OCI-M1 (cell line): ENCODE data around the gene SLX4IP.
A peak's percentile ranks its signal among the peaks of the same experiment; 100 is the strongest.

Experiments
- DNase-seq: peaks from one replicate; lab custom pipeline; 2025; lab: John Stamatoyannopoulos, UW

The SLX4IP gene

DNA sequence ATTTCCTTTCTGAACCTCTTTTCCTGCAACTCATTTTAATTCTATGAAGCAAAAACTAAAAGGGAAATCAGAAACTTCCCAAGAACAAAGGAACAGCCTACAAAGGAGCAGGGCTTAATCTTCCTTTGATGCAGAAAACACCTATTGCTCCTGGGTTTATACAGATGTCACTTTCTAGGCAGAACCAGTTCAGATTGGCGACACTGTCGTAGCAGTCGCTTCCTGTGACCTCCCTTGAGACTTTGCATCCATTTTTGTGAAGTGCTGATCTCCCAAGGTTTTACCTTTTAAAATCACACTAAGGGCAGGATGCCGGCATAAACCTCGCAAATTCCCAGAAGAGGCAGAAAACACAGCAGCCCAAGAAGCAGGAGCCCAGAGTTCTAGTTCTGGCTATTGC is 198.6 kb downstream of the SLX4IP start:
- no peak for DNase-seq

DNA sequence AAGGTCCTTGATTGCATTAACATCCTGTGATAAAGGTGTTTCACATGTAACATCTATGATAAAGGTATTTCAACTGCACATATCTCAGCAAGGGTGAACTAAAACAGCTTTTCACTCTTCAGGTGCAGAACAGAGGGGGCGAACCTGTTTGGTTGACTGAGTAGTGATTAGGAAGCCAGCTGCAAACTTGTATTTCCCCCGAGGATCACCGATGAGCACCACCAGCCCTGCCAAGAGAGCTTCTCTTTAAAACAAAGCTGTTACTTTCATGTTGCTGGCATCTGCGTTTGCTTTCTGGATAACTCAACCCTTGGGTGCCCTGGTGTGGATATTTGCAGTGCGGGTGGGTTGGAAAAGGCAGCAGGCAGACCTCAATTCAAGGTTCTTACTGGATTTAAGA is 199.1 kb downstream of the SLX4IP start:
- DNase-seq = no peak

DNA sequence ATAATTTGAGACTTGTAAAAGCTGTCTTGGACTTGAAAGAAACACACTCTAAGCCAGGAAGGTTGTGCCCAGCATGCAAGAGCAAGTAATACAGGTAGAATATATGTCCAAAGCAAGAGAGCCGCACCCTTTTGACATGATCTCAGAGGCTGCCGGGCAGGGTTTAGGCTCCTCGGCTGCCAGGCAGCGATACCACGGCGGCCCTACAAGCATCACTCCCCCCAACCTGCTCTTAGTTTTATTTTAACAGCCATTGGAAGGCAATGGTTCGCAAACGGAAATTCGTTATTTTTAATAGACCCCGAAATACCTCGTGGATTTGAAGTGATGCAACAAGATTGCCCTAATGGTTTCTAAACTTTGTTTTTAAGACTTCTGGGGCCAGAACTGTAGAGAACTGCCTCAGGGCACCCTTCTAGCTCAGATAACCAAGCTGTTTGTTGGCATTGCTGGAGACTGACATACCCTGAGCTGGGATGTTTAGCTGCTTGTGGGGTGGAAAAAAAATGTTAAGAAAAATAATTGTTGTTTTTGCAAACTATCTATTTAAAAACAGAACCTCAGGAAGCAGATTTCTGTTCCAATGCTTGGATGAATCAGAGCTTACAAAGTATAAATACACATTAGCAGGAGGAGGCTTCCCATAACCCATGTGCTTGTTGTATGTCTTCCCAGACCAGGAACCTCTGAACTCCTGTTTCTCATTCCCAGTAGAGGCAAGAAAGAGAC is 199.7 kb downstream of the SLX4IP start:
- no peak for DNase-seq

DNA sequence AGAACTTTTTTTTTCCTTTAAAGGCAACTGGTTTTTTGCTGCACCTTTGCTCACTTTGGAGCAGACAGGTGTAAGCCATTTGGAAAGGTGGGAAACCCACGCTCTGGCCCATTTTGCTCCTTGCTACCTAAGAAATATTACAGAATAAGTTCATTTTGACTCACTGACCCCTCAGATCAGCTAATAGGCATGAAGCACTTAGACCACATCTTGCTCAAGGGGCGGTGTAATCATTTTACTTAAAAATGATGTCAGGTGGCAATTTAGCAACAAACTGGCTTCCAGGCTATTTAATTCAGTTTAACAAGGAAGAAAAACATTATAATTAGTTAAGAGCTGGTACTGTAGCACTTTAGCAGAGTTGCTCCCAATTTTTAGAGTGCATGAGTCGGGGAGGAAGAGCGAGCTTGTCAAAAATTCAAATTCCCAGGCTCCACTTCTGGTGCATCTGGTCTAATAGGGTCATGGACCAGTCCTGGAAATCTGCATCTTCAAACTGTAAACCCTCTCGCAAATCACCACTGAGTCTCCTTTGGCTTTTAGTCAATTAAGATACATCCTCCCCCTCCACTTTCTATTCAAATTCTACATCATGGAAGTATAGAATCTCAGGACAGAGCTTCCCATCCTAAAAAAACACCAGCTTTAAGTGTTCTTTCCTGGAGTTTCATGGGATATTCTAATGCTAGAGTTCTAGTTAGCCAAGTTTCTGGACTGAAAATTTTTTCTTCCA is 200.5 kb downstream of the SLX4IP start:
- DNase-seq = no peak

DNA sequence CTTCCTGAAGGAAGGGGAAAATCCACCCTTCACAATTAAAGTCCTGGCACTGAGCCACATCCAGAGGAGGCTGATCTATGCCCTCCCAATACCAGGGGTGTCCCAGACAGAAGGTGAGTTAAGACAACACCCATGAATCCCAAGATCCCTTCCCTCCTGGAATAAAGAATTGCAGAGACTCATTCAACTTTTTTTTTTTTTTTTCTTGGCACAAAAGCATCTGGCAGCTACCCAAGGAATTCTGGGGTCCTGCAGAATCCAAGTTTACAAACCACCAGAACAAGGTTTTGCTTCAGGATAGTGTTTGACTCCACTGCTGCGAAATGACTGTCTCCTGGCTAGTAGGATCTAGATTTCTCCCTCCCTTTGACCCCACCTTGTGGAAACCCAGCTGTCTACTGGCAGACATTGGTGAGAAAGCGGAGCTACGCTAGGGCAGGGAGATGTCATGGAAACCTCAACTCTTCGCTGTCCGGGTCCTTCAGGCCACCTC is 201.3 kb downstream of the SLX4IP start:
- no peak for DNase-seq

DNA sequence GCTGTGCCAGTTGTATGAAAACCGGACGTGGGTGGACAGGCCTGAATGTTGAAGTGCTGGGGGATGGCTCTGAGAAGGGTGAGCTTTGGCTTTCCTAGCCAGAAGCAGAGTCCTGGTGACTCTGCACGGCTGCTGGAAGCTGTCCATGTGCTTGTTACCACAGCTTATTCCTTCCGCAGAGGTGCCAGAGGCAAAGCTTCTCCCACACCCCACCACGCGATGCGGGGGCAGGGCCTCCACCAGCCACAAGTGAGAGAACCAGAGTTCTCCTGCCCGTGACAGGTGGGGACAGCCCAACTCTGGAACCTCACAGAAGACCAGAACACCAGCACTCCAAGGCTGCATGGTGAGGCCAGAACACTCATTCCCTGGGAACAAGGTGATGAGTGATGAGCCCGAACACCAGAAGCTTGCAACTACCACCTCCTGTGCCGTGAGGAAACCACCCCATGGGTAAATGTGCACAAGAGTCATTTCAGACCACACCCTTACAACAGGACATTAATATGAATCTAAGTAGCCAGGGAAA is 202.0 kb downstream of the SLX4IP start:
- no peak for DNase-seq

DNA sequence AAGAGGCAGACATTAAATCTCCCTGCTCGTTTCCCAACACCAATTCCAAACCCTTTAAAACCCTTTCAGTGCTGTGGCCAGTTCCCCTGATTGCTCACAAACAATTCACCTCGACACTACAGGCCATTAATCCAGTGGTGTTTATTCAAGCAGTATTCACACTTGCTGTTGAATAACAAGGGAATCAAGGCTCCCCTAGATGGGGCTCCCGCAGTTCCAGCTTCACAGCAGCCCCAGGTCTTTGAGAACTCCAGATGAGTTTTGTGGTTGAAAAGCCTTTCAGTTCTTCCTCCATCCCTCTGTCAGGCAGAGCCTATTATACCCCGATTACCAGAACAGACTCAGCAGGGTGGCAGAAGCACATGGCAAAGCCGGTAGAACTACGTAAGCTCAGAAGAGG is 202.5 kb downstream of the SLX4IP start:
- DNase-seq = no peak

DNA sequence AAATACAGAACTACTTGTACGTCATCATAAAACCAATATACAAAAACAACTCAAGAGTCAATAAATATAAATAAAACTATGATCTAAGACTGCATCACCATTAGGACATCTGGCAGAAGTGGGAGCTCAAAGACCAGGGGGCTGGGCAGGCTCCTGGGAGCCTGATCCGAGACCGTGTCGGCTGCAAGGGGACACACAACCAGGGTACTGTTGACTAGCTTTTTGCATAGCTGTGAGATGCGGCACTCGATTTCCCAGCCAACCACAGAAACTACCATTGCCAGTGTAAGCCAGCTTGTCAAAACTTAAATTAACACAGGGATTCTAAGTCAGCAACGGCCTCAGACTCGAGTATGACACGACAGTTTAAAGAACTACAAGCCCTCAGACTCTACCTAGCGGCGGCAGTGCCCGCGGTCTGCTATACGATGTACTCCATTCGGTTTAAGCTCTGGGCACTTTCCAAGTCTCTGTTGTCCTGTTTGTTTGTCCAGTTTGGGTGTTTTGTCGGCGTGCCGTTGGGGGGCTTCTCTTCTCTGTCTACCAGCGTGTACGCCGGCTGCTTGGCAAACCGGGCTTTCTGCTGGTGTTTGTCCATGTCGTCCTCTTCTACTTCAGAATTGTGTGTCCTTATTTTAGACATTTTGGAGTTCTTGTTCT is 204.1 kb downstream of the SLX4IP start:
- no peak for DNase-seq

DNA sequence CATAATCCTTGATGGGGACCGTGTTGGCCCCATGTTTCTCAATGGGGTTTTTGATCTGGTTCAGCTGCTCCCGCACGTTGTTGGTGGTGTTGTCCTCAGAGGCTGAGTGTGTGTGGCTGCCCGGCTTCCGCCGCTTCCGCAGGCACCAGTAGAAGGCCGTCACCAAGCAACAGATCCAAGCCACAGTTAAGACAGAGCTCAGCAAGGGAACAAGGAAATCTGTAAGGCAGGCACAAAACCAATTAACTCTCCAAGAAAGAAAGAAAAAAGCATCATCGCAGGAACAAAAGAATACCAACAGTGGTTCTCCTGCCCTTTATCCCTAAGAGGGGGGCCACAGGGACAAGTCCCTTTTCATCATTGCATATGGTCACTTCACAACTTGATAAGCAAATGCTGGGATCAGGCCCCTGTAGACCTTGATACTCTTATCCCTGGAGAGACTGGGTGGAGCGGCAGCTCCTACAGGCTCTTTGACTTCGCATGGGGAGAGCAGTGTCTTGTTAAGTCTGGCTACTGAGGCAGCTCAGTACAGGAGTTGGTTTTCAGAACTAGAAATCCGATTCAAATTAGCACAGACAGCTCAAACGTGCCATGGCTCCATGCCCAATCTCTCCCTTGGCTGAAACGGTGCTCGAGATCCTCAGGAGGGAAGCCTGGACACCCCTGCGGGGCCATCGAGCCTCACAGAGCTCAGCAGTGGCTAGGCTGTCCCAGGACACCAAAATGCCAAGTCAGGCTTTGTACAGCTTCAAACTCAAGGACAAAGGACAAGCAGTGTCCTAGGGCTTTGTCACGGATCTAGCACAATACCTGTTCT is 204.8 kb downstream of the SLX4IP start:
- no peak for DNase-seq

DNA sequence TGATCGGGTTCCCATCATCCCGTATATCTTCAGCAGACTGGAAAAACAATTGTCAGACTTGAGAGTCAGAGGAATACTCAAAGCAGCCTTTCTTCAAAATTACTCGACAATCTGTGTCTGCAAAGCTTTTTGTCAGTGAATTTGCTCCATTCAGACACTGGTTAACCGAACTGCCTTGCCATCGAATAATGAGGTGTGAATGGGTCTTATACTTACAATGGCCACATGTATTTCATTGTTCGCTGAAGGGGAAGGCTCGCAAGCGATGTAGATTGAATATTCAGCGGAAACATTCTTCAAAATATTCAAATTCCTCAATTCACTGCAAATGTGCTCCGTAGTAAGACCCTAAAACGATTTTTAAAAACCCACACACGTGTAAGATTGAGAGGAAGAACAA is 205.8 kb downstream of the SLX4IP start:
- DNase-seq = no peak

DNA sequence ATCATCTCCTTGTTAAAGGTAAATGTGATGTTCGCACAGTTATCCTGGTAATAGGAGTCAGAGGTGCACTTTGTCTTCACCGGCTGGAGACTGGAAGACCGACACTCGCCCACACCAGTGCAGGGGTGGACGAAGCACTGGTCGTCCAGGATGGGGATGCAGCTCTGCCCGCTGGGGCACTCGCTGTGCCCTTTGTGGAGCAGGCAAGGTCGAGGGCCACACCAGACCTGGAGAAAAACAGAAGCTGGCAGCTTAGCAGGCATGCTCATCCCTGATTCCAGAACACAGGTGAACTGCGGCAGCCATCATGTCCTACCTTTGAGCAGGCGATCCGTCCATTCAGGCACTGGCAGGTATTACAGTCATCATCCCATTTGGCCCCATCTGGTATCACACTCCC is 206.4 kb downstream of the SLX4IP start:
- no peak for DNase-seq

DNA sequence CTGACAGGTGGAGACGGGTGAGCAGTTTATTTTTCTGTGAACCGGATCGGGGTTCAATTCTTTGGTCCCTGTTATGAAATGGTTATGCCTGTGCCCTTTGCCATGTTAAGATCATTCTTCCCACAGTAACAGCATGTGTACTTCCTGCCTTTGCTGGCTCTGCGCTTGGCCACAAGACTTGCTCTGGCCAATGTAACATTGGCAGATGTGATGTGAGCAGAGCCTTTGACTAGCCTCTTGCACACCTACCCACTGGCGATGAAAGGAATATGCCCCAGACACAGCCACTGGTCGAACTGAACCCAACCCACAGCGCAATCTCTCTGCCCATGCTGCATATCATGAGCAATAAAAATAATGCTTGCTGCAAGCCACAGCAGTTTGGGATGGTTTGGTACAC is 206.8 kb downstream of the SLX4IP start:
- no peak for DNase-seq

DNA sequence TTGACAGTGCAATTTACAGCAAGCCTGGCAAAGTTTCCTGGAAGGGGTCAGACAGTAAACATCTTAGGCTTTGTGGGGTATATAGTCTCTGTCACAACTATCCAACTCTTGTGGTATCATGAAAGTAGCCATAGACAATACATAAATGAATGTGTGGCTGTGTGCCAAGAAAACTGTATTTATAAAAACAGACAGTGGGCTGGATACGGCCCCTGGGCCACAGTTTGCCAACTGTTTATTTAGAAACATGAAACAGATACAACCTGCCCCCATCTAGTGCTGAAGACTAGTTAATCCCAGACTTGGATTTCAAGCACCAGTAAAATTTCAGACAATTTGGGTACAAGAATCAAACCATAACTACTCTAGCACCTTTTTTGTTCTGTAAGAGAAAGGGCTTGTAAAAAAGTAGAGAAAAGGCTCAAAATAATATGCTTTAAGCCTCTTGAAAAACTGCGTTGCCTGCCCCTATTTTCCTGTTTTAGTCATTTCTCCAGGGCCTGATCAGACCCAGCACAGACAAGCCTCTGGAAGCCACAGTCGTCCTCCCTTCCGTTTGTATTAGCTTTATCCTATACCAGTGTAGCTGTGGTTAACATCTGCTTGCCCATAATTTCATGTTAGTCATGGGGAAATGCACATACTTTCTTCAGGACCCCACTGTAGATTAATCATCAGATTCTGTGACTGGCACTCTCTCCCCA is 207.9 kb downstream of the SLX4IP start:
- no peak for DNase-seq

DNA sequence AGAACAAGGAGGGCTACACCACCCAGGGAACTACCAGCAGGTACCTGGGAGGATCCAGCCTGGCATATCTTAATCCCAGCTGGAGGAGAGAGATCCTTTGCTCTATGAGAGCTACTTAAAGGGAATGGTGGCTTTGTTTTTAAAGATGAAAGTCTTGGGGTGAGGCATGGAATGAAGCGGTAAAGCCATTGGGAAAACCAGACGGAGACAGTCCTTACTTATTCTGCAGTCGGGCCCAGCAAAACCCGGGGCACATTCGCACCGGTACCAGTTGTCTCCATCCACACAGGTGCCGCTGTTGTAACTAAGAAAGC is 208.4 kb downstream of the SLX4IP start:
- no peak for DNase-seq

DNA sequence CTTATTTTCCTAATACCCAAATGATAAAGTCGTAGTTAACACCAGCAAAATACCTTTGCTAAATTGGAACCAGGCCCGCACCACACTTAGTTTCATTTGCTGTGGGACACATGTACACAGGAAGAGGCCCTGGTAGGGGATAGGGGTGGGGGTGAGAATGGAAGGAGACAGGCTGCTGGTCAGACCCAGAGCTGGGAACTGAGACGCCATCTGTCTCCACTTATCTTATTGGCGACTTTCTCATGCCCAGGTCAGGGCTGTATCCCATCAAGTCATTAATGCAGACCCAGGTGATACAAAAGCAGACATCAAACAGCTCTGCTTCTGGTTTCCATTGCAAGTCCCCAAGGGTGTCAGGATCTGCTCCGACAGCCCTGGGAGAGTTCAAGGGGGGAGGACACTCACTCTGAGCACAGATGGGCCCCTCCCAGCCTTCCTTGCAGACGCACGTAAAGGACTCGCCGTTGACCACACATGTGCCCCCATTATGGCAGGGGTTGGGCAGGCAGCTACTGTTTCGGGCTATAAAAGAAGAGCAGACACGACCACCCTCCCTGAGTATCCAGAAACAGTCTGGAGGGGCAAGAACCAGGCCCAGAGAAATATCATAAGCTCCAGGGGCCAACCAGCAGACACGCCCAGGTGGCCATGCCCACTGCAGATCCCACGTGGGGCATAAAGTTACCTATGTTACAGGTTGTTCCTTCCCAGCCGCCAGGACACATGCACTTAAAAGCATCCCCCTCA is 209.5 kb downstream of the SLX4IP start:
- no peak for DNase-seq

DNA sequence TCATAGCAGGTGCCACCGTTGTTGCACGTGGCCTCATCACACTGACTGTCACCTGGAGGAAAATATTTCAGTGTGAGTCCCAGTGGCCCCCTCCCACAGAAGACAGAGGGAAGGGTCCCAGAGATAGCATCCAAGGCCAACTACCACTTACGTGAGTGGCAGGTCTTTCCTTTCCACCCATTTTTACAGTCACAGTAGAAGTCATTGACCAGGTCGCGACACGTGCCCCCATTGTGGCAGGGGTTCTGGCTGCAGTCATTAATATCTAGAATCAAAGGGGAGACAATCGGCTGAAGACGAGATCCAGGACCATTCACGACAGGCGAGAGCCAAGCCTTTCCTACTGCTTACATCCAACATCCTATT is 210.1 kb downstream of the SLX4IP start:
- DNase-seq = no peak

DNA sequence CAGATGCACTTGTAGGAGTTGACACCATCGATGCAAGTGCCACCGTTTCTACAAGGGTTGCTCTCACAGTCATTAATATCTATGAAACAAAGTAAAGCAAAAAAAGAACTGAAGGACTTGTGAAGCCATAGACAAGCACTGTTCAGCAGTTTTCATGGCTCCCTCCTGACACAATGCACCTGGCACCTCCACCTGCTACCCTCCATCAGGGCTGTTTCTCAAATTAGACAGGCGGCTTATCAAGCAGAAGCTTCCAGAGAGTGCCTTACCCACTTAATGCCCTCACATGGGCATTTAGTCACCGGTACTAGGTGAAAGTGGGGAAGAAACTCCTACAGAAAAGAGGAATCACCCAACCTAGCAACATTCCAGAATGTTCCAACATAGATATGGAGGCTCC is 210.9 kb downstream of the SLX4IP start:
- no peak for DNase-seq

DNA sequence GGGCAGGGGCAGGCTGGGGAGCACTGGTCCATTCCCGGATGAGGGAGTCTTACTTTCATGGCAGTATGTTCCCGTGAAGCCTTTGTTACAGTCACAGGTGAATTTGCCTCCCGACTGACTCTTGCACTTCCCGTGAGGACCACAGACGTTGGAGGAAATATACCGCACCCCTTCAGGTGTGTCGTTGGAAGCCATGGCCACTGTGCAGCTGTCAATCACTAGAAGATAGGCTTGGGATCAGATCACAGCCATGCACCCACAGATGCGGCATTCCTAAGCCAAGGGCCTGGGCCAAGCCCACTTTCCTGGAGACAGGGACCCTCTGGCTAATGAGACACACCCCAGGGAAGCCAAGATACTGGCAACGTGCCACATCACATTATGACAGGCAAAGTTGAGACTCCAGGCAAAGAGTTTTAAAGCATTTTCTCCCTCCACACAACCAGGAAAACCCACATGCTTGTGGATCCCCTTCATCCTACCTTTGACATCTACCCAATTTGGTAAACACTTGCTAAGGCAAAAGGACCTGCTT is 211.8 kb downstream of the SLX4IP start:
- DNase-seq = no peak

DNA sequence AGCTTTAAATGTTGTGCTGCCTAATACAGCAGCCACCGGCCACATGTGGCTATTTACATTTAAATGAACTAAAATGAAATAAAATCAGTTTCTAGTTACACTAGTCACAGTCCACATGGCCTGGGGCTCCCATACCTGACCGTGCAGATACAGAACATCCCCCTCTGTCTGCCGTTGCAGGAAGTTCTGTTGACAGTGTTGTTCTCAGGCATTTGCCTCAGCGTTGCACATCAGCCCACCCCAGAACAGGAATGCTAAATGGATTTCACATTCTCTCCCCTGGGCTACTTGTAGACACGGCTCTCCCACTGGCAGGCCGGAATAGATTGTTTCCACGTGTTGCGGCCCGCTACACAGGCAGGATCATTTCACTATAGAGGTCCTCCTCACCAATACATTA is 212.4 kb downstream of the SLX4IP start:
- peak; percentile 6 for DNase-seq

DNA sequence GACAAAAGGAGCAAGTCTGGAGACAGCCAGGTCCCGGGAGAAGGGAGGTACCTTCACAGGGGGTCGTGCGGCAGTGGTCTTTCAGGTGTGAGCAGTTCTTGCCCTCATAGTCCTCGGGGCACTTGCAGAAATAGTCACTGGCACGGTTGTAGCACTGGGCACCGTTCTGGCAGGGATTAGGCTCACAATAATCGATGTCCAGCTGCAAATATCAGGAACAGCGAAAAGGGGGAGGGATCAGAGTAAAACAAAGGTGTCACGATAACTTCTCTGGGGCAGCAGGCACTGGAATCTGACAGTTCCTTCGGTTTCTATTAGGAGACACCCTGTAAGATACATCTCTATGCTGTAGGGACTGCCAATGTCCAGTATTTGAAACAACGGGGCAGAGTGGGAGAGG is 212.8 kb downstream of the SLX4IP start:
- no peak for DNase-seq

DNA sequence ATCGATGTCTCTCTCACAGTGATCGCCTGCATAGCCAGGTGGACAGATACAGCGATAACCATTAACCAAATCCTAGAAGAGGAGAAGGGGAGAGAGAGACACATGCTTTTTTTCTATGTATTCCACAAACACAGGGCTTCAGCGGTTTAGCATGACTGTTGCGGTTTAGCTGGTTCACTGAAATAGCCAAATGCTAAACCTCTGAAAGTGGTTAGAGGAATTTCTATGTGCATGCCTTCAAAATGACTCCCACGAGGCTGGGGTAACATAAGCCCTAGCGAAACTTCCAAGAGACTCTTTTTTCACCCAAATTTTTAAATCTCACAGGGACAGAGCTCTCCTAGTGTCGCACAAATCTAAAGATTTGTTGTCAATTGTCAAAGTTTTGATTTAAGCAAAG is 213.5 kb downstream of the SLX4IP start:
- no peak for DNase-seq
